GM21390 (cell line): ENCODE measurements around the gene GCAT.

ENCODE experiments used
- ATAC-seq: cut with Tn5 transposase; IDR thresholded peaks from one replicate; pipeline ENCODE4 v1.9.1; 2021; ENCODE audit not compliant: unreplicated experiment

GCAT gene

GRCh38 chr22:37809672-37810333 lies 2.1 kb downstream of the GCAT start:
- no peak for ATAC-seq

GRCh38 chr22:37811867-37812266 lies 4.1 kb downstream of the GCAT start:
- ATAC-seq, result no peak

DNA sequence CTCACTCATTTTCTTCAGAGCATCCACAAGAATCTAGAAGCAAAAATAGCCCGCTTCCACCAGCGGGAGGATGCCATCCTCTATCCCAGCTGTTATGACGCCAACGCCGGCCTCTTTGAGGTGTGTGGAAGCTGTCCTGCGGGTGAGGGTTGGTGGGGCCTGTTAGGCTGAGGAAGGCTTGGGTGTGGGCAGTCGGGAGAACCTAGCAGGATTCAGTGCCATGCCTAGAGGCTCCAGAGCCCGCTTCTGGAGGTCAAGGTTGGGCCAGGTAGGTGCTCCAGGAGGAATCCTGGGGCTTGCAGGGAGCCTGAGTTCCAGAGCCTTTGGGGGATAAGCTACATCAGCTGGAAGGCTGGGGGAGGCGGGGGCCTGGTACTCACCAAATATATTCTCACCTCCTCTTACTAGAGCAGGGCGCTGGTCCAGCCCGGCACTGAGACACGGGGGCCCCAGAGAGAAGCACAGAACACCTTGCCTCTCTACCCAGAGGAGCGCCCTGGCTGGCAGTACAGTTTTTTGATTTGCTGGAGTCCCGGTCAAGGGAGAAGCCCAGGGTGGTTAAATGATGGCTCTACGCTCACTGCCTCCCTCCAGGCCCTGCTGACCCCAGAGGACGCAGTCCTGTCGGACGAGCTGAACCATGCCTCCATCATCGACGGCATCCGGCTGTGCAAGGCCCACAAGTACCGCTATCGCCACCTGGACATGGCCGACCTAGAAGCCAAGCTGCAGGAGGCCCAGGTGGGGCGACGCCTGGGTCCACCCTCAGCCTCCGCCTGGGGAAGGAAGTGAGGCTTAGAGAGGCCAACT lies 5.3 kb downstream of the GCAT start:
- ATAC-seq, result no peak

DNA sequence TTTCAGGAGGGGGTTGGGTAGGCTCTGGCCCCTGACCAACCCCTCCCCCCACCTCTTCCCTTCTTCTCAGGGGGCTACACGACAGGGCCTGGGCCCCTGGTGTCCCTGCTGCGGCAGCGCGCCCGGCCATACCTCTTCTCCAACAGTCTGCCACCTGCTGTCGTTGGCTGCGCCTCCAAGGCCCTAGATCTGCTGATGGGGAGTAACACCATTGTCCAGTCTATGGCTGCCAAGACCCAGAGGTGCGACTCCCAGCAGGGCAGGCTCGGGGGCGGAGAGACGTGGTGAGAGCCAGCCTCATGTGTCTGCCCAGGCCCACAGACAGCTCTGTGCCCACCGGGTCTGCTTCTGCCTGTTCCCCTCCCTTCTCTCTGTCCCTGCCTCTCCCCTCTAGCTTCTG lies 7.9 kb downstream of the GCAT start:
- ATAC-seq, result no peak

GRCh38 chr22:37816543-37817180 lies 8.9 kb downstream of the GCAT start:
- no peak for ATAC-seq

DNA sequence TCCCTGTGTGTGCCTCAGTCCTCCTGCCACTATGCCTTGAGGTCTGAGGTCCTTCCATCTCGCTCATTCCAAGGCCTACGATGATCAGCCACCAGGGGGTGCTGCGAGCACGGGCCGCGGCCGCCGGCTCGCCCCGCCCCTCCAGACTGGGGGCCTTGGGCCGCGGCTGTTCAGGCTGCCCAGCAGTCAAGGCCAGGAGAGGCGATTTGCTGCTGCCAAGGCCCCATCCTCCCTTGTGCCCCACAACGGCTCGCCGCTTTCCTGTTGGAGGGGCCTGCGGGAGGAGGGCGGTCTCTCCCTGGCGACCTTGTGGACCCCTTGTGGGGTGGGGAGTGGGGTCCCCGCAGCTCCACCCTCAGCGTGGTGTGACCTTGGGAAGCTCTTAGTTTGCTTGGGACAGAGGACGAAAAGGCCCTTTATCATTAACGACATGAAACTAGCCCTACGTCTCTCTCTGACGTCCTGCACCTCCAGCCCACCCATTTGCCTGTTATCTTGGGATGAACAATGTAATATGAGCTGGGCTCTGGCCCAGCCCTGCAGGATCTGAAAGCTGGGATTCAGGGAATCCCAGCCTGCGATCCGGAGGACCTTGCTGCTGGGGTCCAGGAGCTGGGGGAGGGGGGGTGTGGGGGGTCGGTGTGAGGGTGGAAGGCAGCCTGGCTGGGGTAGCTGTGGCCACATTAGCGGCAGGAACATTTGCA lies 10.1 kb downstream of the GCAT start:
- ATAC-seq, result no peak

- no peak for ATAC-seq
Measured at GRCh38 chr22:37818409-37819104, 10.8 kb downstream of the GCAT start.

DNA sequence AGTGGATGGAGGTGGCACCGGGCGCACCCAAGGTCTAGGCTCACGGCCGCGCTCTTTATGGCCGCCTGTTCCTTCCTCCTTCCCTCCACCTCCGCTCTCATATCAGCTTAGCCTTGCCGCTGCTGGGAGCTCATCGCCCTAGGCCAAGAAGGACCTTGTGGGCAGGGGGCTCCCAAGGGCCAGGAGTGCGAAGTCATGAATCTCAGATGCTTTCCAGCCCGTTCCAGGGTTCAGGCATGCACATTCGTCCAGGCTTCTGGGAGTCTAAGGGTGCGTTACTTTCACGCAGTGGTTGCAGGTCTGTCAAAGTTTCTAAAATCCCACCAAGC lies 11.3 kb downstream of the GCAT start:
- no peak for ATAC-seq

DNA sequence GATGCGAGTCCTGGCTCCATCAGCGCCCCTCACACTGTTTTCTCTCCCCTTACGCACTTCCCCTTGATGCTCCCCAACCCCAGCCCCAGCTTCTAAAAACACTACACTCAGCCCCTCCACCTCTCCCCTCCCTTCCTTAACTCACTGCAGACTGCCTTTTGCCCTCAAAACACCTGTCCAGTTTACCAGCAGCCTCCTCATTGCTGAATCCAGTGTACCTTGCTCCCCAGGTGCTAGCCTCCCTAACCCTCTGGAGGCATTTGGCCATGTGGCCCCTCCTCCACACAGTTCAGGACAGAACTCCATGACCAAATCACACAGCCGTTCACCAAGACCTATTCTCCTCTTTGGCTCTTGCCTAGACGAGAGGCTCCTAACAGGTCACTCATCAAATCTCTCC lies 12.6 kb downstream of the GCAT start:
- no peak for ATAC-seq

DNA sequence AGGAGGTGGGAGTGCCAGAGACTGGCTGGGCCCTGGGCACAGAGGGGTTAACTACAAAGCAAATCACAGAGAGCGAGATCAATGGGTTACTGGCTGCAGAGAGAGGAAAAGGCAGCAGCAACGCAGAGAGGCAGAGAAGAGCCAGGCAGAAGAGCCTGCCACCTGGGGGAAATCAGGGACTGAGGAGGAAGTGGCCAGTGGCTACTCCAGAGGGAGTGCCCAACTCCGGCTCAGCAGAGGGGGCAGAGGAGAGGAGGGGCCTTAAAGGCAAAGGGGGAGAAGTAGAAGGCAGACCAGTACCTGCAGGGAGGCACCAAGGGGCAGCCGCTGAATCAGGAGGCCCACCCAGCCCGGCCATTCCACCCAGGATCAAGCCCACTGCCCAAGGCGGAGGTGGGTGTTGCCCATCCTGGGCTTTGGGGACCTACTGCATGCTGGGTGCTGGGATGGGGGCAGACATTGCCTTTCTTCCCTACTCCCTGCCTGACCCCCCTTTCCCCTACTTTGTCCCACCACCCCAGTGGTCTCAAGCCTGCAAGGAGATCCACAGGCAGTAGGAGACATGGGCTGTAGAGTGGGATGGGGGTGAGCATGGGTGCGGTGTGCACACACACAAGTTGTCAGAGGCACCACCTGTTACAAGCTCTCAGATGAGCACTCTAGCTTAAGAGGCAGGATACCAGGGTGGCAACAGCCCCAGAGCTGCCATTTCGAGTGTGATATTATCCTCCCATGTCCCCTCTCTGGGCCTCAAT lies 14.5 kb downstream of the GCAT start:
- ATAC-seq, result no peak

DNA sequence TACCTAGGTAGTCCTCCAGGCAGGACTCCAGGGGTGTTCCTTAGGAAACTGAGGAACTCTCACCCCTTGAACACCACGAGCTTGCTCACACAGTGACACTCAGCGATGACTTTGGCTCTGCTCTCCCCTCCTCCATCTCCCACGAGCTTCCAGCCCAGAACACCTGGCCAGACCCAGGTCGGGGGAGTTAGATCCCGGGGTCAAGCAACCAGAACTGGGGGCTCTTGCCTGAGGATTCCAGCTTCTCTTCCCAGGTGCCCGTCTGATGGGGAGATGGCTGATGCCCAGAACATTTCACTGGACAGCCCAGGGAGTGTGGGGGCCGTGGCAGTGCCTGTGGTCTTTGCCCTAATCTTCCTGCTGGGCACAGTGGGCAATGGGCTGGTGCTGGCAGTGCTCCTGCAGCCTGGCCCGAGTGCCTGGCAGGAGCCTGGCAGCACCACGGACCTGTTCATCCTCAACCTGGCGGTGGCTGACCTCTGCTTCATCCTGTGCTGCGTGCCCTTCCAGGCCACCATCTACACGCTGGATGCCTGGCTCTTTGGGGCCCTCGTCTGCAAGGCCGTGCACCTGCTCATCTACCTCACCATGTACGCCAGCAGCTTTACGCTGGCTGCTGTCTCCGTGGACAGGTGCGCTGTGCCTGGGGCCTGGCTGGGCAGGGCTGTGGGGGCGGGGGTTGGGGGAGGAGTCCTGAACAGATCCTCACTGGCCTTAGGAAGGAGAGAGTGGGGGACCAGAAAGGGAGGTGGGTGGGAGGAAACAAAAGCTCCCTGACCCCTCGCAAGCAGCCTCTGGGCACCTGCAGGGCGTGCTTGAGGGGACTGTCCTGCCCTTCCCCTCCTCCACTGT lies 15.6 kb downstream of the GCAT start, which contains the start of gene GALR3:
GALR3 (plus strand) TSS at position 249 of the 852 bp plus-strand sequence; CDS start at position 274, 25 bp downstream.
- ATAC-seq, result no peak

GRCh38 chr22:37824674-37825641 lies 17.2 kb downstream of the GCAT start:
- no peak for ATAC-seq

DNA sequence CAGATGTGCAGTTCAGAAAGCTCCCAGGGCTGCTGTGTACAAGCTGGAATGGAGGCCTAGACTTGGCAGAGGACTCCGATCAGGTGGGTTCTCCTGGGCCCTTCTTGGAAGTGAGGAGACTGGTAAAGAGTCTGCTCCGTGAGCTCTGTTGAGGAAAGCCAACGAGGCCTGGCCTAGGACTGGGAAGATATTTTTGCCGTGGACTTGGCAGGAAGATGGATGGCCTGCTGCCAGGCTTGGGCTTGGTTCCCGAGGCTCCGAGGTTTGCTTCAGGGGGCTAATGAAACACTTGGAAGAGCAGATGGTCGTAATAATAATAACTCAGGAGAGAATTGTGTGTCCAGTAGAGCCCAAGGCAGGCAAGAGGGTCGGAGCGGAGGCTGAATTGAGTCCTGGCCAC lies 19.3 kb downstream of the GCAT start:
- no peak for ATAC-seq

DNA sequence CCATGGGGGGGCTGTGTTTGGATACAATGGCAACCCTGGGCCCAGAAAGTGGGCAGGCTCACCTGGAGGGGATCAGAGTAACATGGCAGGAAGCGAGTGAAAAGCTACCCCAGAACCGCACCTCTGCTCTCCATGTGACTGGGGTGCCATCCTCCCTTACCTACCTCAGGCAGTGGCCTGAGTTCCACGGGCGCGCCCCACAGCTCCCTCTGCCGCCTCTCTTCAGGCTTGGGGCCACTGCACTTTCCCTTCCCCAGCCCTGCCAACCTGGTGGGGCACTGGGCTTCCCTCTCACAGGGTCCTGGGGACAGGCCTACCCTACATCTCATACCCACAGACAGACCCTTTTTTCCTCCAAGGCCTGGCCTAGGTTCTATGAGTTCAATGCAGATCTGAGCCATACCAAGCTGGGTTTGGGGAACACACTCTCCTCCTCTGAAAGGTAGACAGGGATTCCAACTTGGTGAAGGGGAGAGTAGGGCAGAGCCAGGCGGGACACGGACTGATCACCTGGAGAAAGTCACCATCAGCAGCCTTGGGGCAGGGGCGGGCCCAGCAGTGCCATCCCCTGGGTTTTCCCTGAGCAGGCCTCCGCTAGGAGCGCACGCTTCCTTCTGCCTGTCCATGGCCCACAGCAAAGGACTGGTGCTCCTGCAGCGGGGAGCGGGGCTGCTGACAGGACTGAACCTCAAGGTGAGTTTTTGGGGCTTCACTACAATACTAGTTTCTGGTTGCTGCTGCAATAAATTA lies 22.5 kb downstream of the GCAT start:
- no peak for ATAC-seq

DNA sequence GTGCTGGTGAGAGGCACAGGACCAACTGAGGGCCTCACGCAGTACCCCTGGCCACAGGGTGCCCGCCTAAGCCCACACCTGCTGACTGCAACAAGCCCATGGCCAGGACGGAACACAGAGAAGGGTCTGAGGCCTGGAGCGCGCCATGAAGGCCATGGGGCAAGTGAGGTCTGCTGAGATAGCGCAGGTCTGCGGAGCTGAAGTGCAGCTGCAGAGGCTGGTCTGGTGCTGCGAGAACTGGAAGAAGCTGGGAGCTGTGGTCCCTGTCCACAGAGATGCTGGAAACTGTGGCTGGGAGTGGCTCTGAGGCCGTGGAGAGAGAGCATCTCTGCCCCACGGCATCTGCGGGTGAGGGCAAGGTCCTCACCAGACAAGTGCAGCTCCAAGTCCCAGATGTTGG lies 23.7 kb downstream of the GCAT start:
- no peak for ATAC-seq

DNA sequence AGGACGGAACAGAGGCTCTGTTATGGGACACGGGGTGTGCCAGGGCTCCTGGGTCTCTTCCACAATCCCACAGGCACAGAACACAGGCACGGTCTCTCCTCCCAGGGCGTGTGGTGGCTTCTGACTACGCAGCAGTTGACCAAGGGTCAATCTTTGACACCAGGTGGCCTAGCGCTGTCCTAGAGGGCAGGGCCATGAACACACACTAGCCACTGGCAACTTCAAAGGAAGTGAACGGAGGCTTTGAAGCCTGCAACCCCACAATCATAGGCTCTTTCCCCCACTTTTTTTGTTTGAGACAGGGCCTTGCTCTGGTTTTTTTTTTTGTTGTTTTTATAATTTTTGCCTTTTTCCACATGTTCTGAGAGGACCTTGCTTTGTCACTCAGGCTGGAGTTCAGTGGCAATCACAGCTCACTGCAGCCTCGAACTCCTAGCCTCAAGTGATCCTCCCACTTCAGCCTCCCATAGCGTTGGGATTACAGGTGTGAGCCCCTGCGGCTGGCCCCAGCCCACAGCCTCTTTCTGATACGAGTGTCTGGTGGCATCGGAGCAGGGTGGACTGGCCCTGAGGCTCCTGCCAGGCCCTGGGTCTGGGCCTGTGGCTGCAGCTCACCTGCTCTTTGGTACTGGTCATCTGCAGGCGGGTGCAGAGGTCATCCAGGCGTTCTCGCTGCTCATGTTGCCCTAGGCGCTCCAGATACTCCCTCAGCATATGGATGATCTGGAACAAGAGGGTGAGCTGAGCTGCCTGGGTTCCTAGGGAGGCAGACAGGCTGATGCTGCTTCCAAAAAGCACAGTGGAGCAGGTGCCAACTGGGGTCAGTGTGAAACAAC lies 24.5 kb downstream of the GCAT start:
- no peak for ATAC-seq
